ENCODE results near the gene WFDC6. TPM values are rescaled to one million over a fixed set of nuclear protein-coding genes. Genes with fewer than 3 reads are reported as not detected.
"Not testable (repeated sequence)": the region's sequence is repeated elsewhere in the genome, so short reads cannot be mapped to it uniquely, and the experiment has no call there.

Gene WFDC6
- total and polyA plus RNA-seq, 2 donors (not counting 1 experiment from before 2014, with no cell fraction given) = not detected

DNA sequence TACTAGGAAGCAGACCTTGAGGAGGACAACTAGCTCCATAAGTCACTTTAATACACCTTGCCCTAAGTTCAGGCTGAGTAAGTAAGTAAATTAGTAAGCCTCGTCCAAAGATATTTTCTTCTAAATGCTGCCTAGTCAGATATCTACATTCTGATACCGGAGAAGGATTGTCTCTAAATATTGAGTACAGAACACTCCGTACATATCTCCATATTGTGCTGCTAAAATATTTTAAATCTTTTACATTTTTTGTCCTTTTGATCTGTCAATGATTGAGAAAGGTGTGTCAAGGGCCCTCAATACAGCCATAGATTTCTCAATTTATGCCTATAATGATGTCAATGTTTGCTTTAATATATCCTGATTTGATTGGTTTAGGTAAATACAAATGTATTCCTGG lies 36.6 kb upstream of the WFDC6 start:
- ATAC-seq (ENCODE audit: low read depth) (no peak), DNase-seq (no peak)
- Histone ChIP-seq H3K4me3 (ENCODE audit: control extremely low read depth in 1 of 5, extremely low read depth in 1 of 5, insufficient read depth in 1 of 5, low read depth in 2 of 5, low read length in 4 of 5) (no peak overlapping the region), H3K36me3 (replicated peaks in 1 of 2; ENCODE audit: control extremely low read depth in 1 of 2, control insufficient read depth in 1 of 2, extremely low read depth in 1 of 2, insufficient read depth in 2 of 2, low read length in 1 of 2) (no peaks in the 10 kb centered on the region), H3K79me2 (ENCODE audit: control insufficient read depth, insufficient read depth, low read length) (no peaks in the 10 kb centered on the region), H3K27ac (ENCODE audit: low read length in 2 of 2) (no peak overlapping the region), H4K20me1 (ENCODE audit: control insufficient read depth, insufficient read depth, low read length, poor library complexity, severe bottlenecking) (no peaks in the 10 kb centered on the region), H3K9me3 (ENCODE audit: control extremely low read depth in 1 of 3, control insufficient read depth in 2 of 3, insufficient read depth in 1 of 3, low read length in 2 of 3) (no peaks in the 10 kb centered on the region), H2AFZ (ENCODE audit: insufficient read depth, low read depth, low read length, poor library complexity, severe bottlenecking) (no peak overlapping the region), H3K27me3 (replicated peaks in 1 of 4; ENCODE audit: control extremely low read depth in 1 of 4, control insufficient read depth in 3 of 4, insufficient read depth in 4 of 4, low read length in 3 of 4) (peaks cover 0 to 3% (median 1%) of the 10 kb centered on the region in 4 experiments), H3K4me1 (ENCODE audit: control insufficient read depth in 2 of 2, insufficient read depth in 2 of 2, low read length in 2 of 2) (no peaks in the 10 kb centered on the region), H3K4me2 (replicated peaks; ENCODE audit: low read depth, low read length, poor library complexity, severe bottlenecking) (no peak overlapping the region), H3K9ac (ENCODE audit: low read length) (no peak overlapping the region)
- H3K9me3 Mint-ChIP-seq (ENCODE audit: insufficient read depth) = no peaks in the 10 kb centered on the region
- TF ChIP-seq, protein P1, sequence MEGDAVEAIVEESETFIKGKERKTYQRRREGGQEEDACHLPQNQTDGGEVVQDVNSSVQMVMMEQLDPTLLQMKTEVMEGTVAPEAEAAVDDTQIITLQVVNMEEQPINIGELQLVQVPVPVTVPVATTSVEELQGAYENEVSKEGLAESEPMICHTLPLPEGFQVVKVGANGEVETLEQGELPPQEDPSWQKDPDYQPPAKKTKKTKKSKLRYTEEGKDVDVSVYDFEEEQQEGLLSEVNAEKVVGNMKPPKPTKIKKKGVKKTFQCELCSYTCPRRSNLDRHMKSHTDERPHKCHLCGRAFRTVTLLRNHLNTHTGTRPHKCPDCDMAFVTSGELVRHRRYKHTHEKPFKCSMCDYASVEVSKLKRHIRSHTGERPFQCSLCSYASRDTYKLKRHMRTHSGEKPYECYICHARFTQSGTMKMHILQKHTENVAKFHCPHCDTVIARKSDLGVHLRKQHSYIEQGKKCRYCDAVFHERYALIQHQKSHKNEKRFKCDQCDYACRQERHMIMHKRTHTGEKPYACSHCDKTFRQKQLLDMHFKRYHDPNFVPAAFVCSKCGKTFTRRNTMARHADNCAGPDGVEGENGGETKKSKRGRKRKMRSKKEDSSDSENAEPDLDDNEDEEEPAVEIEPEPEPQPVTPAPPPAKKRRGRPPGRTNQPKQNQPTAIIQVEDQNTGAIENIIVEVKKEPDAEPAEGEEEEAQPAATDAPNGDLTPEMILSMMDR (IDR thresholded peaks at IDR 0.05) = no peak
- no peak for TF ChIP-seq EZH2 (IDR thresholded peaks at IDR 0.05; ENCODE audit: borderline replicate concordance, insufficient read depth, low read depth, low read length, poor library complexity, severe bottlenecking)
- no peak overlapping the region for H3K27ac Mint-ChIP-seq
- peaks cover 41% of the 10 kb centered on the region for H3K27me3 Mint-ChIP-seq
- CTCF ChIA-PET = no interaction called here
- POLR2A ChIA-PET = no interaction called here
- no peaks in the 10 kb centered on the region for H3K4me1 Mint-ChIP-seq
- intact Hi-C loops (cut with micrococcal nuclease) = no loop called here
- WGBS (ENCODE audit: insufficient coverage) = no CpG with 5 or more reads among the region's 3 CpGs
- no peak overlapping the region for H3K4me3 Mint-ChIP-seq

GRCh38 chr20:45569650-45570049 lies 30.4 kb upstream of the WFDC6 start:
- H4K20me1 ChIP-seq (ENCODE audit: control insufficient read depth, insufficient read depth, low read length, poor library complexity, severe bottlenecking); H3K4me3 ChIP-seq (ENCODE audit: control extremely low read depth in 1 of 5, extremely low read depth in 1 of 5, insufficient read depth in 1 of 5, low read depth in 2 of 5, low read length in 4 of 5); H3K4me1 ChIP-seq (ENCODE audit: control insufficient read depth in 2 of 2, insufficient read depth in 2 of 2, low read length in 2 of 2); H3K79me2 ChIP-seq (ENCODE audit: control insufficient read depth, insufficient read depth, low read length); H3K9ac ChIP-seq (ENCODE audit: low read length); ATAC-seq (ENCODE audit: low read depth); H3K27me3 ChIP-seq (replicated peaks in 1 of 4; ENCODE audit: control extremely low read depth in 1 of 4, control insufficient read depth in 3 of 4, insufficient read depth in 4 of 4, low read length in 3 of 4); intact Hi-C loops (cut with micrococcal nuclease); H3K9me3 Mint-ChIP-seq (ENCODE audit: insufficient read depth); H3K4me2 ChIP-seq (replicated peaks; ENCODE audit: low read depth, low read length, poor library complexity, severe bottlenecking); H2AFZ ChIP-seq (ENCODE audit: insufficient read depth, low read depth, low read length, poor library complexity, severe bottlenecking); CTCF ChIA-PET; POLR2A ChIA-PET; H3K9me3 ChIP-seq (ENCODE audit: control extremely low read depth in 1 of 3, control insufficient read depth in 2 of 3, insufficient read depth in 1 of 3, low read length in 2 of 3); H3K27ac Mint-ChIP-seq; H3K36me3 ChIP-seq (replicated peaks in 1 of 2; ENCODE audit: control extremely low read depth in 1 of 2, control insufficient read depth in 1 of 2, extremely low read depth in 1 of 2, insufficient read depth in 2 of 2, low read length in 1 of 2); DNase-seq; H3K27ac ChIP-seq (ENCODE audit: low read length in 2 of 2); H3K4me1 Mint-ChIP-seq; H3K4me3 Mint-ChIP-seq: not testable (repeated sequence)
- WGBS (ENCODE audit: insufficient coverage) = no CpG with 5 or more reads among the region's 1 CpG
- peaks cover 20% of the 10 kb centered on the region for H3K27me3 Mint-ChIP-seq

Data from B cell (primary cell).